Nephron (organoid): ENCODE data around the gene RNF182.

Experiments used
- H3K27ac Mint-ChIP-seq, 3 experiments: 2 replicates each; pipeline ENCODE4 v1.8.0; 2020; ENCODE audit warnings: mixed read lengths in 3 of 3, mild to moderate bottlenecking in 2 of 3, moderate library complexity in 1 of 3
- H3K27me3 Mint-ChIP-seq: 2 replicates; pipeline ENCODE4 v1.8.0; 2021; ENCODE audit warnings: low read depth, mild to moderate bottlenecking, moderate library complexity, mixed read lengths
- H3K36me3 Mint-ChIP-seq: 2 replicates; pipeline ENCODE4 v1.8.0; 2020; ENCODE audit warnings: low read depth, mixed read lengths
- H3K4me1 Mint-ChIP-seq: 2 replicates; pipeline ENCODE4 v1.8.0; 2020; ENCODE audit warnings: mixed read lengths
- H3K4me3 Mint-ChIP-seq, 3 experiments: 2 replicates each; pipeline ENCODE4 v1.8.0; 2020; ENCODE audit warnings: mild to moderate bottlenecking in 3 of 3, mixed read lengths in 3 of 3, moderate library complexity in 2 of 3
- H3K9me3 Mint-ChIP-seq: 2 replicates; pipeline ENCODE4 v1.8.0; 2020; ENCODE audit warnings: mixed read lengths
- CTCF ChIP-seq, 3 experiments: fragments of 200-600 bp; sonication (generic); IDR thresholded peaks; one replicate each; pipeline ENCODE4 v1.5.0; 2021; ENCODE audit warnings: antibody characterized with exemption in 3 of 3; ENCODE audit not compliant: unreplicated experiment in 3 of 3

Gene RNF182

GRCh38 chr6:13987400-13987865 is 62.7 kb downstream of the RNF182 start:
- no peaks in the 10 kb centered on the region for H3K27me3 Mint-ChIP-seq
- no peak for TF ChIP-seq CTCF (IDR thresholded peaks at IDR 0.05; ENCODE audit: unreplicated experiment in 3 of 3)
- no peaks in the 10 kb centered on the region for H3K36me3 Mint-ChIP-seq
- H3K9me3 Mint-ChIP-seq: peaks cover 2% of the 10 kb centered on the region
- peaks cover 5% of the 10 kb centered on the region for H3K4me1 Mint-ChIP-seq
- H3K27ac Mint-ChIP-seq: no peak overlapping the region
- H3K4me3 Mint-ChIP-seq: no peak overlapping the region

GRCh38 chr6:13988049-13988738 is 63.4 kb downstream of the RNF182 start:
- TF ChIP-seq CTCF (IDR thresholded peaks at IDR 0.05; ENCODE audit: unreplicated experiment in 3 of 3): no peak
- Mint-ChIP-seq H3K9me3 (peaks cover 2% of the 10 kb centered on the region), H3K27ac (no peak overlapping the region), H3K4me1 (peaks cover 5% of the 10 kb centered on the region), H3K27me3 (no peaks in the 10 kb centered on the region), H3K4me3 (no peak overlapping the region), H3K36me3 (no peaks in the 10 kb centered on the region)

DNA sequence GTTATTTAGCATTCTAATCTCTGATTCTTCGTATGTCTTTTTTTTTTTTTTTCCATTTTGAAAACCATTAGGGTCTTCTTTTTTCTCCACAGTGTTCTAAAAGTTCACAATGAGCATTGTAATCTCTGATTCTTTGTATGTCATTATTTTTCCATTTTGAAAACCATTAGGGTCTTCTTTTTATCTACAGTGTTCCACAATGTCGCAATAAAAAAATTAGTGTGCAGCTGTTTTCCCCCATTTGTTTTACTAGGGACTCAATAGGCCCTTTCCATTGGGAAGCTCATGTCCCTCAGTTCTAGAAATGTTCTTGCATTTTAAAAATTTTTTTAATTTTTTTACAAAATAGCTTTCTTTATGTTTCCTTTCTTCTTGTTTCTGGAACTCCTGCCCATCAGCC is 64.2 kb downstream of the RNF182 start:
- TF ChIP-seq CTCF (IDR thresholded peaks at IDR 0.05; ENCODE audit: unreplicated experiment in 3 of 3): no peak
- Mint-ChIP-seq H3K4me3 (no peak overlapping the region), H3K27me3 (no peaks in the 10 kb centered on the region), H3K27ac (no peak overlapping the region), H3K4me1 (peaks cover 3% of the 10 kb centered on the region), H3K9me3 (peaks cover 2% of the 10 kb centered on the region), H3K36me3 (no peaks in the 10 kb centered on the region)

DNA sequence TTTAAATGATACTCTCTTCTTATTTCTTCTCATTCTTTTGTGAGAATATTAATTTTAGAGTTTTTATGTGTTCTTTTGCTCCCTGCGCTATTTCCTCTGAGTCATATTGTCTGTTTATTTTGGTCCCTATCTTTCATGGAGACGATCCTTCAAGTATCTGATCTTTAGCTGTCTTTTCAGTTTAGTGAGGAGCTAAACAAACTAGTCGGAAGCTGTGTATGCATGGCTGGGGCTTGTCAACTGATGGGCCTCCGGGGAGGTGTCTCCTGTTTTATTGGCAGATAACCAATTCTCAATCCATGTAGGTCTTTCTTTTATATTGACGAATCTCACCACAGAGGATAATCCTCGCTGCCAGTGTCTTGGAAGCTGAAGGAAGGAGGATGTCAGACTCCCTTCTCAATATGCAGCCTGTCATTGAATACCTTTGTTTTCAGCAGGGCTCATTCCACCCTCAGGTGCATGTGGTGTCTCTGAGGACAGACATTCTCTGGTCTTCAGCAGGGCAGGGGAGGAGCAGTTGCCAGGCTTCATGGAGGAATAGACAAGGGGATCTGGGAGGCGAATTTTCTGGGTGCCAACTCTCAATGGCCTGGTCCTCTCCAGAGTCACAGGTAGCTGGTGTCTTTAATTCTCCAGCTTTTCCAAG is 64.9 kb downstream of the RNF182 start:
- TF ChIP-seq CTCF (IDR thresholded peaks at IDR 0.05; ENCODE audit: unreplicated experiment in 3 of 3): no peak
- Mint-ChIP-seq H3K27me3 (no peaks in the 10 kb centered on the region), H3K36me3 (no peaks in the 10 kb centered on the region), H3K9me3 (peaks cover 2% of the 10 kb centered on the region), H3K4me3 (no peak overlapping the region), H3K4me1 (no peaks in the 10 kb centered on the region), H3K27ac (no peak overlapping the region)

DNA sequence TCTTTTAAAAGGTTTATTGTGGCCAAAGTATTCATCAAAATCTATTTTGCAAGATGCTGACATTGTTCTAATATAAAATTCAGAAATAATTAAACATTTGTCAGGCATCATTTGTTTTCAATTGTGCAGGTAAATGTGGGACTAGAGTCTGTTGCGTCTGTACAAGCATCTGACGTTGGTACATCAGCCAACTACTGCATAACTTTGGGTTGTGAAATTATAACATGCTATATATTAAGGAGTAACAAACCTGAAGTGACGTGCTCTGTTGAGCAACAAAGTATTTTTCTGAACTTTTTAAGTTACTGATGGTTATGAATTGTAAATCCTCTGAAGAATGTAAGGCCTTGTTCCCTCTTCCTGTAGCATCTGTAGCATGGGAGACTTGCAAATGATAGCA is 66.0 kb downstream of the RNF182 start:
- no peak overlapping the region for H3K4me3 Mint-ChIP-seq

More for the DNA sequence above, 66.0 kb downstream of the RNF182 start:
- no peak for TF ChIP-seq CTCF (IDR thresholded peaks at IDR 0.05; ENCODE audit: unreplicated experiment in 3 of 3)
- H3K36me3 Mint-ChIP-seq: no peaks in the 10 kb centered on the region
- H3K27me3 Mint-ChIP-seq: no peaks in the 10 kb centered on the region
- no peaks in the 10 kb centered on the region for H3K4me1 Mint-ChIP-seq
- H3K9me3 Mint-ChIP-seq: peaks cover under 1% of the 10 kb centered on the region
- no peak overlapping the region for H3K27ac Mint-ChIP-seq
